T-helper 9 cell (primary cell): ENCODE results near the gene PECR.

Experiments used
- DNase-seq: peaks from one replicate; pipeline ENCODE4 v3.0.0-alpha.2; 2020
- total RNA-seq, 2 donors: gene quantifications; one replicate each; lab custom pipeline; 2026; lab: John Stamatoyannopoulos, UW

The PECR gene
- total RNA-seq, result 12.1 to 14.5 reads per million in 2 donors

- peak; percentile 69 for DNase-seq
Observed at GRCh38 chr2:216081487-216082116, at the start of gene PECR, which contains the start of gene TMEM169. Gene PECR (minus strand): TSS chr2:216081809. CDS start chr2:216081741, 68 bp downstream. Gene TMEM169 (plus strand): TSS chr2:216081919. CDS start chr2:216095964, 14,045 bp downstream.

DNA sequence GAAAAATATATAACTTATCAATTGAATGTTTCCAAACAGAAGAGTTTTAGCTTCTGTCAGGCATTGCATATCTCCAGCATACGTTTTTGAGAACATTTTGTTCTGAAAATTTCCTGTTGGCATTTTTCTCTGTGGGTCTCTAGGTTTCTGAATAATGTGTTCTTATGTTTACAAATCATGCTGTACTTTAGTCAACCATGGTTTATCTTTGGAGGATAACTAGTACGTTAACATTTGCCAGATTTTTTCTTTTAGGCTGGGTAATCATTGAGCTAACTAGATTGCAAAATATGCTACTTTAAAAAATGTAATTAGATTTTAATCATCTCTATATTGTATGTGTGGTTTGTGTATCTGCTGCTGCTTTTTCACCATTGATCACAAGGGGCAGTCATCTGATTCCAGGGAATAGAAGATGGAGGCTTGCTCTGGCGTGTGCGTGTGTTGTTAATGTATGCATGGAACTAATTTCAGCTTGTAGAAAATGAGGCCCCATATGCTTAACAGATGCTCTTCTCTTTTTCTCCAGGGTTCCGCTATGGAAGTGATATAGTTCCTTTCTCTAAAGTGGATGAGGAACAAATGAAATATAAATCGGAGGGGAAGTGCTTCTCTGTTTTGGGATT lies 48.9 kb upstream of the PECR start:
- no peak for DNase-seq

GRCh38 chr2:216126943-216127342 lies 45.3 kb upstream of the PECR start:
- DNase-seq, result no peak

- no peak for DNase-seq
Observed at GRCh38 chr2:216121255-216121654, 39.6 kb upstream of the PECR start.

- DNase-seq, result no peak
Observed at GRCh38 chr2:216119986-216120385, 38.4 kb upstream of the PECR start.

GRCh38 chr2:216119146-216119545 lies 37.5 kb upstream of the PECR start:
- no peak for DNase-seq

DNA sequence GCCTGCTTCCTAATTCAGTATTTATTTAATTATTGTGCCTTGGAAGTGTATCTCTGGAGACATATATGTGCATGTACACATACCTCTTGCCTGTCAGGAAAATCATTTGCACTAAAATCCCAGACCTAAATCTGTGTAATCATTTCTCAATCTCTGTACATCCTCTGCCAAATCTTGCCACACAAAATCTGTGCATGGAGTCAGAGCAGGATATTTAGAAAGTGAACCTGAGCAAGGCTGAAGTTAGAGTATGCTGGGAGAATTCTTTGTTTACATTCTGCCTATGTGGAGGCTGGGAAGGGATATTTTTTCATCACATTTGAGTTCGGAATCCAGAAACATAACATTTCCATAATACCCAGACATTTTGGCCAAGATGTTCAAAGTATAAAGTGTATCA lies 36.9 kb upstream of the PECR start:
- no peak for DNase-seq

DNA sequence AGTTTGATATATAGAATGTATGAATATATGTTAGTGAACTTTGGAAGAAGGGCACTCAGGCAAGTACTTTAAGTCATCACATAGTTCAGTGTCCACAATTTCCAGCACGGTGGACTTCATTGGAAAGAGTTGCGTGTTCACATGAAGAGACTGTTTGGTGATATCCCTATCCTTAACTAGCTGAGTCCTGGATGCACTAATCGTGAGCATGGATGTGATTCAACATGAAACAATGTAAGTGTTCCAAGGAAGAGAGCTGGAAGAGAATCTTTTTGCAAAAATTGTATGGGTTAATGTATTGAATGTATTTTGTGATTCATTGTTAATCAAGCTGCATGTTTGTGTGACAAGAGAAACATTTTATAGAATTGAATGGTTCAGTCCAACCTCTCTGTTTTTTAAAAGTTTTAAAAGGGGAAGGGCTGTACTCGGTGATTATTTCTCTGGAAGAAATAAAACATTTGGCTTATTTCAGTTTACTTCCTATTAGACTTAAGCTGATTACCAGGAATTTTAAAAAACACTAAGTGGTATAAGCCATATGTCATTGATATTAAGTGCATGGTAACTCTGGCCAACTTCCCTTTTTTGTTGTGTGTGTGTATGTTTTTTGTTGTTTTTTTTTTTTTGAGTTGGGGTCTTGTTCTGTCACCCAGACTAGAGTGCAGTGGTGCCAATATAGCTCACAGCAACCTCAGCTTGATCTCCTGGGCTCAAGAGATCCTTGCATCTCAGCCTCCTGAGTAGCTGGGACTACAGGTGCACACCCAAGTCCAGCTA lies 36.1 kb upstream of the PECR start:
- no peak for DNase-seq

GRCh38 chr2:216116418-216116817 lies 34.8 kb upstream of the PECR start:
- no peak for DNase-seq

GRCh38 chr2:216114714-216115531 lies 33.3 kb upstream of the PECR start:
- DNase-seq, result peak; percentile 96

- DNase-seq, result no peak
Observed at GRCh38 chr2:216114382-216114713, 32.7 kb upstream of the PECR start.

DNA sequence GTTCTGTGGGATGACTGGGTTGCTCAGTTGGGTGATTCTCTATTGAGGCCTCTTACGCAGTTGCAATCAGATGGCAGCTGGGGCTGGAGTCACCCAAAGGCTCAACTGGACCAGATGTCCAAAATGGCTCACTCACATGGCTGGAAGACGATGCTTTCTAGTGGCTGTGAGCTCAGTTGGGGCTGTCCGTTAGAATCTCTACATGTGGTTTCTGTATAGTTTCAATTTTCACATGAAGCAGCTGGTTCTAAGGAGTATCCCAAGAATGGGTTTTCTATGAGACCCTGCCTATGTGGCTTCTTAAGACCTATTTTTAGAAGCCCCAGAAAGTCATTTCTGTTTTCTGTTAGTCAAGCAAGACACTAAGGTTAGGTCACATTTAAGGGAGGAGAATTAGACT lies 32.0 kb upstream of the PECR start:
- no peak for DNase-seq

GRCh38 chr2:216112926-216113325 lies 31.3 kb upstream of the PECR start:
- no peak for DNase-seq

DNA sequence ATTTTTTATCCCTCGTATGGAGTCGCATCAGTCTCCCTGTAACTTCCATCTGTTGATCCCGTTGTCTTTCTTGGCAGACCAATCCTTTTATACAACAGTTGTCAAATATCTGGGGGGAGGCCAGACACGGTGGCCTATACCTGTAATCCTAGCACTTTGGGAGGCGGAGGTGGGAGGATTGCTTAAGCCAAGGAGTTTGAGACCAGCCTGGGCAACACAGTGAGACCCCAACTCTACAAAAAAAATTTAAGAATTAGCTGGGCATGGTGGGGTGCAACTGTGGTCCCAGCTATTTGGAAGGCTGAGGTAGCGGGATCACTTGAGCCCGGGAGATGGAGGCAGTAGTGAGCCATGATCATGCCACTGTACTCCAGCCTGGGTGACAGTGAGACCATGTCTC lies 29.5 kb upstream of the PECR start:
- no peak for DNase-seq

DNA sequence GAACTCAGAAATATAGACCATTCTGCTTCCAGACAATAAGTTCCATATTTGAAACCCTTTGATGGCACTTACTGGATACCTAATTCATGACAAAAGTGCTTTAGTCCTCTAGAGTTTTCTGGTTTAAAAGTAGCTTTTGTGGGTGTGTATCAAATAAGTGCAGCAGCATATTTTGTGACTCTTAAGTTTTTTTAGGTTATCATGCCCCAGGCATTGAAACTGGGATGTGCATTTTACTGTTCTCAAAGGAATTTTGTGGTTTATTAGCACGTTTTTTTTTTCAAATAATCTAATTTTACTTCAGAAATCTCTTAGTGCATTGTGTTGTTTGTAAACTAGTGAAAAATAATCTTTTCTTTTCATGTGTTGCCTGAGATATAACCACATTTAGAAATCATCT lies 29.0 kb upstream of the PECR start:
- DNase-seq, result no peak

DNA sequence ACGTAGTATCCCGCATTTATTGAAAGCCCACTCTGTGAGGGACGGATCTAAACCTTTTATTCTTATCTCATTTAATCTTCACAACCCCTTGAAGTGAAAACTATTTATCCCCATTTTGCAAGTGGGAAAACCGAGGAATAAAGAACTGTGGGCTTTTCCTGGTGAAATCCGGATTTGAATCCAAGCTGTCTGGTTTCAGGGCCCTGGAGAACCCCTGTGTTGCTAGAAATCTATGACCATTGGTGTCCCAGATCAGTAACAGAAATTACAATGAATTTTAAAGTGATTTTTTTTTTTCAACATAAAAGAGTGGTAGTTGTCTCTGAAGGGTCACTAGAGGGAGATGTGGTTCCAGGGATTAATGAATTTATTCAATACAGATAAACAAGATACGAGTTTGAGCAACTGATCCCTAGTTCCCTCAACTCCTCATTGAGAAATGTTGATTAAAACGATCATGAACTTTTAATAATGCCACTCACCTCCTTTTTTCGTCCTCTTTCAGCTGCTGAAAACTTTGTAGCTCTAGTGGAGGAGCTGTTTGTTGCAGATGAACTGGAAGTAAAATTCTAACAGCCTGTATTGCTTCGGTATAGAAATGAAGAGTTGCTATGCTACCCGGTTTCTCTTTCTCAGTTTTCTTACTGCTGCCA lies 28.5 kb upstream of the PECR start:
- no peak for DNase-seq

GRCh38 chr2:216108967-216109921 lies 27.6 kb upstream of the PECR start, which contains the start of gene XRCC5:
Gene XRCC5 (plus strand): TSS chr2:216109348. CDS start chr2:216109437, 89 bp downstream.
- DNase-seq, result peak; percentile 96

DNA sequence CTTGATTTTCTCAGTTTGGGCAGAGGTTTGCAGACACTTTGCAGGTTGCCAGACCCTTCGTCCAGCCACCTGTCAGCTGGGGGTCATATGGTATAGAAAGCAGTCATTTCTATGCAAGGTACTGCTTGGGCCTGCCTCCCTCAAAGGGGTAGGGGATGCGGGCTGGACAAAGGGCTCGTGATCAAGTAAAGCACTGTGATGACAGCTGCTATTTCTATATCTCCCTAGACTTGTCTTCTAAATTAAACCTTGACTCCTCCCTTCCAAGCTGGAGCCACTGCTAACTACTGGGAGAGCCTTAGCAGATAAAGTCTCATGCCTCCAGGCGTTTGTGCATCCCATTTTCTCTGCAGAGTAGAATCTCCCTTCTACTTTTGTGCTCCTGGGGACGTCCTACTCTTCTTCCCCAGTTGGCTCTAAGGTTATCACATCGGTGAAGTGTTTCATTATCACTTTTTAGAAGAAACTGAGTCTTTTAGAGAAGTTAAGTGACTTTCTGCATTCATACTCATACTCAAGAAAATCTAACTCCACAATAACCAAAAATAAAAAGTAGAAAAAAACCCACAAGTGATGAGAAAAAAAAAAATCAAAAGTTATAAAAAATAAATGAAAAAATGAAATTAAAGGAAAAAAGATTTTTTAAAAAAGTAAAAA lies 26.8 kb upstream of the PECR start:
- no peak for DNase-seq

- DNase-seq, result no peak
Observed at GRCh38 chr2:216107760-216108159, 26.2 kb upstream of the PECR start.

- no peak for DNase-seq
Observed at GRCh38 chr2:216107320-216107719, 25.7 kb upstream of the PECR start.

- DNase-seq, result no peak
Observed at GRCh38 chr2:216104691-216105090, 23.1 kb upstream of the PECR start.
